GM13976 (cell line): Measurements from ENCODE around the gene NPAS3.

ENCODE experiments used
- DNase-seq: peaks from one replicate; pipeline ENCODE4 v3.0.0; 2012; ENCODE audit warnings: low spot score
- CTCF ChIP-seq: IDR thresholded peaks from 2 replicates; pipeline ENCODE4 v1.5.1; 2012; ENCODE audit warnings: borderline replicate concordance, mild to moderate bottlenecking; ENCODE audit not compliant: insufficient read depth; ENCODE audit errors: extremely low read depth, missing control alignments, control extremely low read depth
- in situ Hi-C: fragments of 300-500 bp; cut with MboI; formaldehyde crosslinking; loops from one replicate; pipeline ENCODE4 v1.12.0; 2022; ENCODE audit warnings: low sequenced_read_pairs, mixed read lengths, inconsistent platforms; ENCODE audit not compliant: unreplicated experiment

NPAS3 gene

GRCh38 chr14:33835261-33835655 is 896.6 kb downstream of the NPAS3 start:
- TF ChIP-seq CTCF: no peak
- DNase-seq: no peak
- in situ Hi-C loops: no loop called here

- in situ Hi-C loops: no loop called here
- TF ChIP-seq CTCF: no peak
- no peak for DNase-seq
Observed at GRCh38 chr14:33835677-33836076, 897.0 kb downstream of the NPAS3 start.

- no peak for DNase-seq
- in situ Hi-C loops: no loop called here
- TF ChIP-seq CTCF: no peak
Observed at GRCh38 chr14:33836203-33836899, 897.7 kb downstream of the NPAS3 start.

- in situ Hi-C loops: no loop called here
- TF ChIP-seq CTCF: no peak
- no peak for DNase-seq
Observed at GRCh38 chr14:33836900-33837577, 898.4 kb downstream of the NPAS3 start.

GRCh38 chr14:33837943-33838683 is 899.4 kb downstream of the NPAS3 start:
- TF ChIP-seq CTCF: no peak
- DNase-seq: no peak
- in situ Hi-C loops: no loop called here

GRCh38 chr14:33839193-33840076 is 900.8 kb downstream of the NPAS3 start:
- TF ChIP-seq CTCF: peak; percentile 68
- in situ Hi-C loops: loop anchor here (10.0 kb wide), 1 partner anchor 385 kb away; no protein-coding TSS in a partner anchor
- DNase-seq: peak; percentile 63
